Endothelial cell of umbilical vein (primary cell): ENCODE data around the gene PFAS. TPM values are rescaled to one million over a fixed set of nuclear protein-coding genes. Genes with fewer than 3 reads are reported as not detected.

Experiments
- BruUV-seq: library from RNA; stranded (reverse); fragments of 400-500 nt; replicated peaks from 2 replicates; lab custom pipeline; 2021; lab: Mats Ljungman, UMichigan
- CTCF ChIA-PET: fragments of 300-600, 350-600 bp; sonication (Branson Sonifier 250); formaldehyde crosslinking; loops from one replicate; lab custom pipeline; 2021; ENCODE audit warnings: antibody characterized with exemption, inconsistent platforms; lab: Charles Lee
- POLR2A ChIA-PET: fragments of 300-600, 350-600 bp; sonication (Branson Sonifier 250); formaldehyde crosslinking; loops from one replicate; lab custom pipeline; 2021; ENCODE audit warnings: antibody characterized with exemption, inconsistent platforms; lab: Charles Lee
- DNase-seq: peaks from one replicate; pipeline ENCODE4 v3.0.0-alpha.2; 2011; ENCODE audit warnings: low read depth, low spot score
- FAIRE-seq: peaks from 2 replicates; lab custom pipeline; 2011; peaks lifted over from hg19 to GRCh38; lab: Jason Lieb, UNC
- H2AFZ ChIP-seq: 2 replicates; pipeline ENCODE4 v1.6.0; 2012; ENCODE audit warnings: low read depth, low read length, control low read depth, inconsistent platforms
- H3K27ac ChIP-seq: 2 replicates; pipeline ENCODE4 v1.5.1; 2011; ENCODE audit warnings: low read depth, mild to moderate bottlenecking, control low read depth, low read length, moderate library complexity; ENCODE audit not compliant: insufficient read depth
- H3K27me3 ChIP-seq, 2 experiments: 2 replicates each; pipeline versions ENCODE4 v1.6.0 to v1.6.1; 2011; ENCODE audit warnings: low read length in 2 of 2, mixed read lengths in 1 of 2; ENCODE audit not compliant: control insufficient read depth in 2 of 2, insufficient read depth in 2 of 2
- H3K36me3 ChIP-seq, 2 experiments: 2 replicates in 1 of 2; 3 replicates in 1 of 2; pipeline ENCODE4 v1.5.1; 2011; ENCODE audit warnings: low read length in 2 of 2, mild to moderate bottlenecking in 1 of 2, moderate library complexity in 1 of 2; ENCODE audit not compliant: control insufficient read depth in 2 of 2, insufficient read depth in 2 of 2; ENCODE audit errors: extremely low read depth in 1 of 2
- H3K4me1 ChIP-seq: 3 replicates; pipeline ENCODE4 v1.5.1; 2011; ENCODE audit warnings: mild to moderate bottlenecking, low read length; ENCODE audit not compliant: control insufficient read depth, insufficient read depth; ENCODE audit errors: extremely low read depth
- H3K4me2 ChIP-seq: 2 replicates; pipeline ENCODE4 v1.6.1; 2011; ENCODE audit warnings: low read length, control low read depth, mixed read lengths; ENCODE audit not compliant: insufficient read depth
- H3K4me3 ChIP-seq, 3 experiments: fragments of 200-600 bp in 1 of 3; sonication (generic), shearing (Covaris generic) in 1 of 3; replicated peaks in 1 of 3; 2 replicates each; pipeline ENCODE4 v1.5.1; 2011 to 2016; ENCODE audit warnings: control low read depth in 3 of 3, low read length in 3 of 3, mild to moderate bottlenecking in 2 of 3, inconsistent platforms in 1 of 3, low read depth in 1 of 3, moderate library complexity in 1 of 3; ENCODE audit not compliant: insufficient read depth in 1 of 3
- H3K79me2 ChIP-seq: 2 replicates; pipeline ENCODE4 v1.6.0; 2012; ENCODE audit warnings: low read length, inconsistent platforms; ENCODE audit not compliant: control insufficient read depth, insufficient read depth
- H3K9ac ChIP-seq: replicated peaks from 2 replicates; pipeline ENCODE3; 2011; ENCODE audit warnings: low read length, control low read depth; ENCODE audit not compliant: insufficient read depth; ENCODE audit errors: extremely low read depth
- H3K9me1 ChIP-seq: replicated peaks from 3 replicates; pipeline ENCODE4 v1.6.0; 2011; ENCODE audit warnings: mild to moderate bottlenecking, low read length; ENCODE audit not compliant: control insufficient read depth, insufficient read depth; ENCODE audit errors: extremely low read depth
- H3K9me3 ChIP-seq: replicated peaks from 2 replicates; pipeline ENCODE4 v1.5.1; 2012; ENCODE audit warnings: low read length, inconsistent platforms; ENCODE audit not compliant: control insufficient read depth, insufficient read depth
- H4K20me1 ChIP-seq: replicated peaks from 2 replicates; pipeline ENCODE3; 2011; ENCODE audit warnings: mild to moderate bottlenecking, low read length; ENCODE audit not compliant: control insufficient read depth, insufficient read depth; ENCODE audit errors: extremely low read depth
- CTCF ChIP-seq, 2 donors: IDR thresholded peaks; 1 replicate in 1 of 2; 2 replicates in 1 of 2; pipeline ENCODE4 v1.5.1; 2011; ENCODE audit warnings: low read length in 2 of 2, mild to moderate bottlenecking in 2 of 2, moderate library complexity in 2 of 2, control low read depth in 1 of 2, inconsistent platforms in 1 of 2, low read depth in 1 of 2; ENCODE audit not compliant: insufficient read depth in 1 of 2; ENCODE audit errors: extremely low read depth in 1 of 2
- EZH2 ChIP-seq: IDR thresholded peaks from 2 replicates; pipeline ENCODE4 v1.6.1; 2012; ENCODE audit warnings: borderline replicate concordance, low read depth, mild to moderate bottlenecking, moderate library complexity, low read length, inconsistent platforms; ENCODE audit not compliant: severe bottlenecking
- FOS ChIP-seq: IDR thresholded peaks from 2 replicates; pipeline ENCODE4 v1.6.1; 2011; ENCODE audit warnings: mild to moderate bottlenecking, low read length, moderate library complexity, borderline replicate concordance; ENCODE audit not compliant: insufficient read depth
- GATA2 ChIP-seq: IDR thresholded peaks from 2 replicates; pipeline ENCODE4 v1.7.0; 2011; ENCODE audit warnings: low read depth, mild to moderate bottlenecking, moderate library complexity, mixed read lengths, low read length; ENCODE audit not compliant: insufficient read length, insufficient read depth
- JUN ChIP-seq: IDR thresholded peaks from 2 replicates; pipeline ENCODE4 v1.6.1; 2011; ENCODE audit warnings: borderline replicate concordance, low read depth; ENCODE audit not compliant: insufficient read length, insufficient read depth
- MAX ChIP-seq: IDR thresholded peaks from 2 replicates; pipeline ENCODE4 v1.6.1; 2011; ENCODE audit not compliant: insufficient read depth, insufficient read length
- MYC ChIP-seq: IDR thresholded peaks from one replicate; pipeline ENCODE4 v1.6.1; 2011; ENCODE audit warnings: mild to moderate bottlenecking, low read depth, low read length
- POLR2A ChIP-seq: IDR thresholded peaks from 2 replicates; pipeline ENCODE4 v1.6.1; 2012; ENCODE audit warnings: low read depth, mild to moderate bottlenecking, control low read depth, low read length
- POLR2AphosphoS5 ChIP-seq: IDR thresholded peaks from 2 replicates; pipeline ENCODE4 v1.6.1; 2012; ENCODE audit warnings: low read depth, mild to moderate bottlenecking, control low read depth, low read length, moderate library complexity; ENCODE audit not compliant: insufficient read depth
- dilution Hi-C: fragments of 300-500 bp; cut with MboI; formaldehyde crosslinking; loops from one replicate; pipeline ENCODE4 v1.15.0; 2019; ENCODE audit warnings: low sequenced_read_pairs; ENCODE audit not compliant: extremely low pct_ligation_motif_present
- intact Hi-C: fragments of 100-400 bp; cut with micrococcal nuclease; formaldehyde crosslinking; loops from one replicate; pipeline ENCODE4 v1.10.0; 2022
- polyA plus RNA-seq, 4 experiments: library from polyadenylated mRNA; depleted of rRNA in 3 of 4; stranded (reverse) in 3 of 4; unstranded in 1 of 4; fragments of >200 nt; gene quantifications; 2 replicates each; pipeline versions ENCODE4 v1.2.1 to v1.2.3, GENCODE V29; 2011 to 2012; ENCODE audit warnings: missing spikeins in 1 of 4
- total RNA-seq: library from RNA; stranded (reverse); gene quantifications from 2 replicates; pipeline ENCODE4 v1.2.3, GENCODE V29; 2021

The PFAS gene
- total and polyA plus RNA-seq, 2 donors (not counting 3 experiments of a cell fraction or from before 2014, with no cell fraction given) = 34.1 to 108 TPM

- FAIRE-seq = no peak
- intact Hi-C loops = no loop called here
Measured at GRCh38 chr17:8256291-8256690, 7.2 kb downstream of the PFAS start.

More at GRCh38 chr17:8256291-8256690, 7.2 kb downstream of the PFAS start:
- TSS peak; percentile 33 for BruUV-seq
- ChIA-PET POLR2A (no interaction called here), CTCF (interaction anchor here (1.0 to 1.6 kb wide), 2 partner anchors 9 to 45 kb away, joined by 5 to 11 read pairs; no protein-coding TSS in a partner anchor)
- Histone ChIP-seq H3K36me3 (peaks cover 9 to 22% of the 10 kb centered on the region in 2 experiments), H3K9me3 (no peaks in the 10 kb centered on the region), H4K20me1 (no peaks in the 10 kb centered on the region), H3K27ac (no peak overlapping the region), H3K4me1 (no peaks in the 10 kb centered on the region), H3K9ac (no peak overlapping the region), H2AFZ (no peak overlapping the region), H3K9me1 (no peaks in the 10 kb centered on the region), H3K27me3 (no peaks in the 10 kb centered on the region), H3K79me2 (peaks cover 12% of the 10 kb centered on the region), H3K4me3 (no peak overlapping the region), H3K4me2 (no peak overlapping the region)
- TF ChIP-seq JUN (no peak), EZH2 (no peak), GATA2 (no peak), POLR2A (no peak), POLR2AphosphoS5 (no peak), CTCF (IDR thresholded peaks at IDR 0.05; ENCODE audit: extremely low read depth in 1 of 2, insufficient read depth in 1 of 2, low read depth in 1 of 2, low read length in 2 of 2) (no peak), FOS (no peak), MYC (no peak), MAX (no peak)
- no peak for DNase-seq
- dilution Hi-C loops = no loop called here
